SK-N-SH (cell line): Measurements from ENCODE around the gene BUD23.

ENCODE experiments used
- CHD2 ChIP-seq: fragments of 150-350 bp; IDR thresholded peaks from 2 replicates; pipeline ENCODE4 v1.6.1; 2018; ENCODE audit warnings: low read length; ENCODE audit not compliant: partially characterized antibody
- CTCF ChIP-seq: fragments of 200-600 bp; sonication (generic); IDR thresholded peaks from 2 replicates; pipeline ENCODE4 v1.6.1; 2017; ENCODE audit warnings: antibody characterized with exemption, mild to moderate bottlenecking, moderate library complexity
- EP300 ChIP-seq, 2 experiments: IDR thresholded peaks; 2 replicates each; pipeline versions ENCODE4 v1.4.0 to v1.6.1; 2012; ENCODE audit warnings: borderline replicate concordance in 1 of 2, low read depth in 1 of 2, low read length in 1 of 2
- EZH2phosphoT487 ChIP-seq: fragments of 200-600 bp; sonication (generic); IDR thresholded peaks from 2 replicates; pipeline ENCODE4 v1.6.1; 2017; ENCODE audit warnings: low read depth, mixed run types, mild to moderate bottlenecking, antibody characterized with exemption, moderate library complexity, borderline replicate concordance
- FOSL2 ChIP-seq: IDR thresholded peaks from 2 replicates; pipeline ENCODE4 v1.4.0; 2012; ENCODE audit warnings: low read depth, mild to moderate bottlenecking, moderate library complexity, borderline replicate concordance
- JUND ChIP-seq: IDR thresholded peaks from 2 replicates; pipeline ENCODE4 v1.4.0; 2012
- RAD21 ChIP-seq: IDR thresholded peaks from 2 replicates; pipeline ENCODE4 v1.6.1; 2012; ENCODE audit warnings: mild to moderate bottlenecking, low read length
- REST ChIP-seq: IDR thresholded peaks from 2 replicates; pipeline ENCODE4 v1.6.1; 2012; ENCODE audit warnings: mild to moderate bottlenecking, low read depth, low read length, moderate library complexity
- SIN3A ChIP-seq: IDR thresholded peaks from 2 replicates; pipeline ENCODE4 v1.6.1; 2012; ENCODE audit warnings: low read depth, mild to moderate bottlenecking, low read length, moderate library complexity, borderline replicate concordance
- SMC3 ChIP-seq: IDR thresholded peaks from 2 replicates; pipeline ENCODE4 v1.6.1; 2012; ENCODE audit warnings: low read depth, low read length, improper control_type of control experiment
- YY1 ChIP-seq: IDR thresholded peaks from 2 replicates; pipeline ENCODE4 v1.4.0; 2012; ENCODE audit warnings: low read depth, mild to moderate bottlenecking
- ZBTB33 ChIP-seq: IDR thresholded peaks from 2 replicates; pipeline ENCODE4 v1.4.0; 2012; ENCODE audit warnings: low read depth, borderline replicate concordance

GRCh38 chr7:73671857-73672445, 11.4 kb upstream of the BUD23 start:
- TF ChIP-seq CHD2: no peak
- no peak for TF ChIP-seq SIN3A
- TF ChIP-seq EZH2phosphoT487: no peak
- no peak for TF ChIP-seq CTCF
- no peak for TF ChIP-seq YY1
- TF ChIP-seq JUND: no peak
- TF ChIP-seq FOSL2: no peak
- no peak for TF ChIP-seq ZBTB33
- TF ChIP-seq REST: no peak
- TF ChIP-seq RAD21: no peak
- TF ChIP-seq EP300 (IDR thresholded peaks at IDR 0.05; ENCODE audit: borderline replicate concordance in 1 of 2, low read depth in 1 of 2, low read length in 1 of 2): no peak
- TF ChIP-seq SMC3: no peak
